NCI-H146 treated with DMSO at 0.1 percent for 48 hours (cell line): ENCODE measurements around the gene LMNA.
"Not testable (repeated sequence)": the region's sequence is repeated elsewhere in the genome, so short reads cannot be mapped to it uniquely, and the experiment has no call there.

ENCODE experiments used
- DNase-seq: peaks from one replicate; lab custom pipeline; 2025; ENCODE audit not compliant: unreplicated experiment; lab: John Stamatoyannopoulos, UW

LMNA gene

GRCh38 chr1:156114101-156114918 lies at the start of gene LMNA:
Gene LMNA (plus strand): TSS chr1:156114711. CDS start chr1:156114919, 208 bp downstream.
- DNase-seq, result peak; percentile 19

GRCh38 chr1:156065212-156065611 lies 49.3 kb upstream of the LMNA start:
- no peak for DNase-seq

GRCh38 chr1:156065871-156066270 lies 48.6 kb upstream of the LMNA start:
- DNase-seq, result no peak

GRCh38 chr1:156067262-156067661 lies 47.2 kb upstream of the LMNA start:
- DNase-seq, result no peak

- DNase-seq, result no peak
Measured at GRCh38 chr1:156069490-156070455, 44.7 kb upstream of the LMNA start.

- DNase-seq, result no peak
Measured at GRCh38 chr1:156070548-156070947, 44.0 kb upstream of the LMNA start.

- not testable (repeated sequence) for DNase-seq
Measured at GRCh38 chr1:156071332-156071816, 43.1 kb upstream of the LMNA start.

GRCh38 chr1:156072251-156072650 lies 42.3 kb upstream of the LMNA start:
- no peak for DNase-seq

- no peak for DNase-seq
Measured at GRCh38 chr1:156073110-156073687, 41.3 kb upstream of the LMNA start.

GRCh38 chr1:156073740-156074139 lies 40.8 kb upstream of the LMNA start:
- DNase-seq, result no peak

GRCh38 chr1:156074661-156075060 lies 39.9 kb upstream of the LMNA start:
- DNase-seq, result no peak

- no peak for DNase-seq
Measured at GRCh38 chr1:156075162-156075561, 39.3 kb upstream of the LMNA start.

GRCh38 chr1:156075775-156076204 lies 38.7 kb upstream of the LMNA start:
- no peak for DNase-seq

- DNase-seq, result no peak
Measured at GRCh38 chr1:156076609-156077429, 37.7 kb upstream of the LMNA start.

- no peak for DNase-seq
Measured at GRCh38 chr1:156077430-156077760, 37.1 kb upstream of the LMNA start.

GRCh38 chr1:156078728-156079127 lies 35.8 kb upstream of the LMNA start:
- DNase-seq, result no peak

- no peak for DNase-seq
Measured at GRCh38 chr1:156079762-156080161, 34.7 kb upstream of the LMNA start.

- no peak for DNase-seq
Measured at GRCh38 chr1:156080241-156080862, 34.2 kb upstream of the LMNA start.

GRCh38 chr1:156080863-156081179 lies 33.7 kb upstream of the LMNA start:
- no peak for DNase-seq

- no peak for DNase-seq
Measured at GRCh38 chr1:156081180-156081916, 33.2 kb upstream of the LMNA start.
